ENCODE measurements around the gene APOC3.

- TF ChIP-seq POLR2A (IDR thresholded peaks at IDR 0.05; ENCODE audit: borderline replicate concordance, extremely low read depth, insufficient read depth, insufficient read length), result no peak
- TF ChIP-seq POLR2AphosphoS5 (IDR thresholded peaks at IDR 0.05; ENCODE audit: low read depth, low read length), result no peak
- no peak for TF ChIP-seq CTCF (IDR thresholded peaks at IDR 0.05 in 2 of 3, conservative IDR thresholded peaks at IDR 0.05 in 1 of 3; ENCODE audit: borderline replicate concordance in 1 of 3, insufficient read depth in 1 of 3, low read depth in 2 of 3, low read length in 2 of 3)
These were observed 33.2 kb upstream of the APOC3 start for GRCh38 chr11:116796548-116796947.

All from HCT116 (cell line).